GM18517 (cell line): ENCODE data around the gene PPP1R9A.

Experiments used
- ATAC-seq: cut with Tn5 transposase; IDR thresholded peaks from one replicate; pipeline ENCODE4 v1.9.1; 2021; ENCODE audit warnings: mild to moderate bottlenecking, moderate library complexity; ENCODE audit not compliant: unreplicated experiment

The PPP1R9A gene

GRCh38 chr7:95342029-95342428 lies 434.6 kb downstream of the PPP1R9A start:
- no peak for ATAC-seq

GRCh38 chr7:95342642-95343307 lies 435.4 kb downstream of the PPP1R9A start:
- ATAC-seq = no peak
